ENCODE data around the gene IRF8. TPM values are rescaled to one million over a fixed set of nuclear protein-coding genes. Genes with fewer than 3 reads are reported as not detected.

Gene IRF8
- total and polyA plus RNA-seq, 2 of the 13 experiments (the other 11 are each of a cell fraction or from before 2014, with no cell fraction given) = not detected

GRCh38 chr16:85960486-85961046 is 61.6 kb downstream of the IRF8 start:
- Histone ChIP-seq H3K4me2 (ENCODE audit: low read depth, low read length) (no peak overlapping the region), H3K36me3 (replicated peaks in 1 of 2; ENCODE audit: control insufficient read depth in 1 of 2, insufficient read depth in 2 of 2, low read length in 2 of 2) (no peaks in the 10 kb centered on the region), H3K4me1 (ENCODE audit: insufficient read depth, low read length) (no peaks in the 10 kb centered on the region), H2AFZ (ENCODE audit: low read length) (no peak overlapping the region), H4K20me1 (ENCODE audit: insufficient read depth, low read length) (no peaks in the 10 kb centered on the region), H3K4me3 (replicated peaks in 1 of 3; ENCODE audit: insufficient read depth in 1 of 3, low read depth in 2 of 3, low read length in 3 of 3) (no peak overlapping the region), H3K79me2 (ENCODE audit: insufficient read depth, low read length) (no peaks in the 10 kb centered on the region), H3K9me3 (ENCODE audit: low read length) (no peaks in the 10 kb centered on the region), H3K27me3 (ENCODE audit: control insufficient read depth in 1 of 2, insufficient read depth in 2 of 2, low read length in 2 of 2) (peaks cover 4 to 32% of the 10 kb centered on the region in 2 experiments; a peak in 4 of 5 replicates), H3K9ac (ENCODE audit: insufficient read depth, low read depth, low read length) (no peak overlapping the region), H3K27ac (ENCODE audit: extremely low read length, insufficient read depth, low read length) (no peak overlapping the region)
- DNase-seq (ENCODE audit: low spot score) (no peak), ATAC-seq (no peak), FAIRE-seq (no peak)
- intact Hi-C loops (cut with micrococcal nuclease; ENCODE audit: unreplicated experiment) (no loop called here), in situ Hi-C loops (cut with HindIII; ENCODE audit: extremely low pct_ligation_motif_present, low pct_unique_long_range_greater_than_20kb) (no loop called here)
- ChIA-PET POLR2A (no interaction called here), CTCF (ENCODE audit: low intra/inter-chr PET ratio, low total read pairs) (no interaction called here)
- TF ChIP-seq NFIB (CRISPR knock-in tag; IDR thresholded peaks at IDR 0.05; ENCODE audit: borderline replicate concordance) = no peak
- peak; percentile 78 for TF ChIP-seq ZNF768 (CRISPR knock-in tag; IDR thresholded peaks at IDR 0.05)
- TF ChIP-seq ZNF329 (CRISPR knock-in tag; IDR thresholded peaks at IDR 0.05; ENCODE audit: low read depth) = no peak
- WGBS (ENCODE audit: low lambda C conversion rate) = 43% methylated on average over 10 of the region's 10 CpGs
- BruUV-seq (replicated peaks) = no TSS peak

DNA sequence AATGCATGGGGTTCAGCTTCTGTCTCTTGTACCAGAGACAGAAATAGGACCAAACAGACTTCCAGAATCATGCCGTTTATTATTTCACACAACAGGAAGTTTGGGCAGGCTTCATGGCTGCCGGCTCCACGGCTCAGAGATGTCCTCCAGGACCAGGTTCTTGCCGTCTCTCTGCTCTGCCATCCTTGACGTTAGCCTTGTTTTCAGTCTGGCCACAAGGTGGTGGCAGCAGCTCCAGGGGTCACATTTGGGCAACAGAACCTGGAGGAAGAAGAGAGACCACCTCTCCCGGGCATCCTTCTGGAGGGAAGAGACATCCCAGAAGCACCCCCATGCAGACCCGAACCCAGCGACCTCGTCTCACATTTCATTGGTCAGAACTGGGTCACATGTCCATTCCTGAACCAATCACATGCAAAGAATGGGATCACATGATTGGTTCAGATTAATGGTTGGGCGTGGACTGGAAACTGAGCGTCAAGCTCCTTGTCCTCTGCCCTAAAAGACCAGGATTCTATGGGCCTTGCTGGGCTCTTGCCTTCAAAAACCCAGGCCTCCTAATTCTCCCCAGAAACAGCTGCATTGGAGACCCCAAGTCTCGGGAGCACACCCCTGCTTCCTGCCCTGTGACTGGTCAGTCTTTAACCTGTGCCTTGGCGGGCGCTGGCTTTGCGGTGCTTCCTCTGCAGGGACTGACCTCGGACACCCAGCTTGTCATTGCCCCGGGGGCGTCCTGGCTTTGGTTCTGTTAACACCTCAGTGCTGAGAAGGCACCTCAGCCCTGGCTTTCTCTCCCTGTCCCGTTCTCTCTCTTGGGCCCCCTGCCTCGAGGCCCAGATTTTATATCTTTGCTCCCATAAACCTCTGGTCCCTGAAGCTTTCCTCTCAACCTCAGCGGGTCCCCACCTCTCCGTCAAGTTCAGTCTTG is 63.3 kb downstream of the IRF8 start:
- H4K20me1 ChIP-seq (ENCODE audit: insufficient read depth, low read length) = no peaks in the 10 kb centered on the region
- intact Hi-C loops (cut with micrococcal nuclease; ENCODE audit: unreplicated experiment) = no loop called here
- H3K9ac ChIP-seq (ENCODE audit: insufficient read depth, low read depth, low read length) = no peak overlapping the region
- 39% methylated on average over 21 of the region's 22 CpGs for WGBS (ENCODE audit: low lambda C conversion rate)
- ATAC-seq (no peak), DNase-seq (ENCODE audit: low spot score) (no peak), FAIRE-seq (no peak)
- H3K36me3 ChIP-seq (replicated peaks in 1 of 2; ENCODE audit: control insufficient read depth in 1 of 2, insufficient read depth in 2 of 2, low read length in 2 of 2) = no peaks in the 10 kb centered on the region
- in situ Hi-C loops (cut with HindIII; ENCODE audit: extremely low pct_ligation_motif_present, low pct_unique_long_range_greater_than_20kb) = no loop called here
- H3K27me3 ChIP-seq (ENCODE audit: control insufficient read depth in 1 of 2, insufficient read depth in 2 of 2, low read length in 2 of 2) = peaks cover 4 to 27% of the 10 kb centered on the region in 2 experiments; a peak in 4 of 5 replicates
- H3K79me2 ChIP-seq (ENCODE audit: insufficient read depth, low read length) = no peaks in the 10 kb centered on the region
- ChIA-PET CTCF (ENCODE audit: low intra/inter-chr PET ratio, low total read pairs) (no interaction called here), POLR2A (no interaction called here)
- no peak overlapping the region for H3K4me2 ChIP-seq (ENCODE audit: low read depth, low read length)
- H2AFZ ChIP-seq (ENCODE audit: low read length) = no peak overlapping the region
- H3K4me3 ChIP-seq (replicated peaks in 1 of 3; ENCODE audit: insufficient read depth in 1 of 3, low read depth in 2 of 3, low read length in 3 of 3) = no peak overlapping the region
- no peaks in the 10 kb centered on the region for H3K4me1 ChIP-seq (ENCODE audit: insufficient read depth, low read length)
- no peak overlapping the region for H3K27ac ChIP-seq (ENCODE audit: extremely low read length, insufficient read depth, low read length)
- BruUV-seq (replicated peaks) = no TSS peak
- no peaks in the 10 kb centered on the region for H3K9me3 ChIP-seq (ENCODE audit: low read length)
- TF ChIP-seq USF2 (IDR thresholded peaks at IDR 0.05; ENCODE audit: low read depth, low read length) (peak; percentile 71), USF2 (CRISPR knock-in tag; IDR thresholded peaks at IDR 0.05; ENCODE audit: borderline replicate concordance) (no peak; the same call in 1 of the 2 replicates), NFYC (CRISPR knock-in tag; IDR thresholded peaks at IDR 0.05) (peak; percentile 55; the same call in 1 of the 2 replicates), ZNF230 (CRISPR knock-in tag; IDR thresholded peaks at IDR 0.05) (no peak), RAD51 (IDR thresholded peaks at IDR 0.05; ENCODE audit: borderline replicate concordance) (peak; percentile 25; the same call in 1 of the 2 replicates), NFYB (CRISPR knock-in tag; IDR thresholded peaks at IDR 0.05) (0 out of 2 replicates have a peak, but pooled peaks have one; percentile 41)
- TF ChIP-seq, protein P1, sequence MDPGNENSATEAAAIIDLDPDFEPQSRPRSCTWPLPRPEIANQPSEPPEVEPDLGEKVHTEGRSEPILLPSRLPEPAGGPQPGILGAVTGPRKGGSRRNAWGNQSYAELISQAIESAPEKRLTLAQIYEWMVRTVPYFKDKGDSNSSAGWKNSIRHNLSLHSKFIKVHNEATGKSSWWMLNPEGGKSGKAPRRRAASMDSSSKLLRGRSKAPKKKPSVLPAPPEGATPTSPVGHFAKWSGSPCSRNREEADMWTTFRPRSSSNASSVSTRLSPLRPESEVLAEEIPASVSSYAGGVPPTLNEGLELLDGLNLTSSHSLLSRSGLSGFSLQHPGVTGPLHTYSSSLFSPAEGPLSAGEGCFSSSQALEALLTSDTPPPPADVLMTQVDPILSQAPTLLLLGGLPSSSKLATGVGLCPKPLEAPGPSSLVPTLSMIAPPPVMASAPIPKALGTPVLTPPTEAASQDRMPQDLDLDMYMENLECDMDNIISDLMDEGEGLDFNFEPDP (CRISPR knock-in tag; conservative IDR thresholded peaks at IDR 0.05) = no peak

Data from HepG2 (cell line).